Smooth muscle cell (in vitro differentiated cells): ENCODE results near the gene ARL15. TPM values are rescaled to one million over a fixed set of nuclear protein-coding genes. Genes with fewer than 3 reads are reported as not detected.

ENCODE experiments used
- DNase-seq: peaks from one replicate; lab custom pipeline; 2025; ENCODE audit not compliant: unreplicated experiment; lab: John Stamatoyannopoulos, UW
- H2AFZ ChIP-seq: fragments of 200-600 bp; sonication (generic); 2 replicates; pipeline ENCODE4 v1.6.0; 2016; ENCODE audit warnings: antibody characterized with exemption, low read depth, mild to moderate bottlenecking
- H3F3A ChIP-seq: fragments of 200-600 bp; sonication (generic); 2 replicates; pipeline ENCODE4 v1.6.0; 2017; ENCODE audit warnings: antibody characterized with exemption, low read depth
- H3K27ac ChIP-seq: fragments of 200-600 bp; sonication (generic); 2 replicates; pipeline ENCODE4 v1.5.1; 2016; ENCODE audit warnings: low read depth, mild to moderate bottlenecking
- H3K27me3 ChIP-seq: fragments of 200-600 bp; sonication (generic); 2 replicates; pipeline ENCODE4 v1.6.1; 2016; ENCODE audit warnings: low read depth, mild to moderate bottlenecking
- H3K36me3 ChIP-seq: fragments of 200-600 bp; sonication (generic); 2 replicates; pipeline ENCODE4 v1.5.1; 2016; ENCODE audit warnings: low read depth
- H3K4me1 ChIP-seq: fragments of 200-600 bp; sonication (generic); 2 replicates; pipeline ENCODE4 v1.5.1; 2016; ENCODE audit warnings: low read depth
- H3K4me2 ChIP-seq: fragments of 200-600 bp; sonication (generic); 2 replicates; pipeline ENCODE4 v1.6.0; 2016; ENCODE audit warnings: mild to moderate bottlenecking
- H3K4me3 ChIP-seq: fragments of 200-600 bp; sonication (generic); 2 replicates; pipeline ENCODE4 v1.5.1; 2016; ENCODE audit warnings: mild to moderate bottlenecking
- H3K79me2 ChIP-seq: fragments of 200-600 bp; sonication (generic); 2 replicates; pipeline ENCODE4 v1.6.0; 2016; ENCODE audit warnings: low read depth, mild to moderate bottlenecking
- H3K9ac ChIP-seq: fragments of 200-600 bp; sonication (generic); 2 replicates; pipeline ENCODE4 v1.6.0; 2016; ENCODE audit warnings: low read depth
- H3K9me3 ChIP-seq: fragments of 200-600 bp; sonication (generic); replicated peaks from 2 replicates; pipeline ENCODE4 v1.5.1; 2016; ENCODE audit warnings: low read depth
- H4K20me1 ChIP-seq: fragments of 200-600 bp; sonication (generic); 2 replicates; pipeline ENCODE4 v1.6.0; 2016; ENCODE audit warnings: low read depth
- WGBS: methylation state at CpG from one replicate; pipeline ENCODE4 v1.1.7; 2016; ENCODE audit warnings: low lambda C conversion rate; 5-methylcytosine and 5-hydroxymethylcytosine counted together
- polyA plus RNA-seq: library from polyadenylated mRNA; unstranded; fragments of >200 nt; fragmentation: Nextera tagmentation; extraction: Ambion mirVana; gene quantifications from 2 replicates; pipeline ENCODE4 v1.2.1, GENCODE V29; 2016
- total RNA-seq: library from RNA; depleted of rRNA; stranded (reverse); fragments of >200 nt; gene quantifications from 2 replicates; pipeline ENCODE4 v1.2.3, GENCODE V29; 2014
- TF ChIP-seq, protein P1 (sequence below): fragments of 200-600 bp; sonication (generic); IDR thresholded peaks from 2 replicates; pipeline ENCODE4 v1.5.1; 2017; ENCODE audit warnings: borderline replicate concordance, mild to moderate bottlenecking, antibody characterized with exemption; ENCODE audit not compliant: insufficient read depth, poor library complexity, severe bottlenecking

Gene ARL15
- total and polyA plus RNA-seq, 2 experiments from 2014 or later, result 9.8 to 51.1 TPM

DNA sequence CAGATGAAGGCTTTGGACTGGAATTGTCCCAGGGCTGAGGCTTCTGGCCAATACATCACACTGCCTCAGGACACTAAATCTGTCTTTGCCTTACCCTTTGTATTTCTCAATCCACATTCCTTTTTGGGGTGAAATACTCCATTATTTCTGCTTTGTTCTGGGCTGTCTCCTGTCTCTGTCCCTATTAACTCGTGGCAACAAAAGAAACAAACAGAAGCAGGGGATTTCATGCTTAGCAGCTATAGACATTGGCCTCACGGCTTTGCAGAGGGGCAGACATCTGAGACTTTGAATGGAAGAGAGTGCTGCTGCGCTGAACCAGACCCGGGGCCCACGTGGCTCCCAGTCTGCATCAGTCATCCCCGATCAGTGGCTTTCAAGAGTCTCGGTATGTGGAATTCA lies 129.7 kb downstream of the ARL15 start:
- no peaks in the 10 kb centered on the region for H3K27me3 ChIP-seq
- peaks cover 4% of the 10 kb centered on the region for H3K79me2 ChIP-seq
- H3K27ac ChIP-seq, result no peak overlapping the region
- peaks cover 33% of the 10 kb centered on the region for H3K4me1 ChIP-seq
- H3K4me3 ChIP-seq, result no peak overlapping the region
- no peaks in the 10 kb centered on the region for H3K36me3 ChIP-seq
- 13% methylated on average over 7 of the region's 7 CpGs for WGBS
- H2AFZ ChIP-seq, result no peak overlapping the region
- H4K20me1 ChIP-seq, result peaks cover 44% of the 10 kb centered on the region
- TF ChIP-seq, protein P1, sequence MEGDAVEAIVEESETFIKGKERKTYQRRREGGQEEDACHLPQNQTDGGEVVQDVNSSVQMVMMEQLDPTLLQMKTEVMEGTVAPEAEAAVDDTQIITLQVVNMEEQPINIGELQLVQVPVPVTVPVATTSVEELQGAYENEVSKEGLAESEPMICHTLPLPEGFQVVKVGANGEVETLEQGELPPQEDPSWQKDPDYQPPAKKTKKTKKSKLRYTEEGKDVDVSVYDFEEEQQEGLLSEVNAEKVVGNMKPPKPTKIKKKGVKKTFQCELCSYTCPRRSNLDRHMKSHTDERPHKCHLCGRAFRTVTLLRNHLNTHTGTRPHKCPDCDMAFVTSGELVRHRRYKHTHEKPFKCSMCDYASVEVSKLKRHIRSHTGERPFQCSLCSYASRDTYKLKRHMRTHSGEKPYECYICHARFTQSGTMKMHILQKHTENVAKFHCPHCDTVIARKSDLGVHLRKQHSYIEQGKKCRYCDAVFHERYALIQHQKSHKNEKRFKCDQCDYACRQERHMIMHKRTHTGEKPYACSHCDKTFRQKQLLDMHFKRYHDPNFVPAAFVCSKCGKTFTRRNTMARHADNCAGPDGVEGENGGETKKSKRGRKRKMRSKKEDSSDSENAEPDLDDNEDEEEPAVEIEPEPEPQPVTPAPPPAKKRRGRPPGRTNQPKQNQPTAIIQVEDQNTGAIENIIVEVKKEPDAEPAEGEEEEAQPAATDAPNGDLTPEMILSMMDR, result no peak
- no peak for DNase-seq
- no peaks in the 10 kb centered on the region for H3K9me3 ChIP-seq
- H3K9ac ChIP-seq, result no peak overlapping the region
- no peaks in the 10 kb centered on the region for H3F3A ChIP-seq
- peak overlapping the region; percentile 66 for H3K4me2 ChIP-seq

DNA sequence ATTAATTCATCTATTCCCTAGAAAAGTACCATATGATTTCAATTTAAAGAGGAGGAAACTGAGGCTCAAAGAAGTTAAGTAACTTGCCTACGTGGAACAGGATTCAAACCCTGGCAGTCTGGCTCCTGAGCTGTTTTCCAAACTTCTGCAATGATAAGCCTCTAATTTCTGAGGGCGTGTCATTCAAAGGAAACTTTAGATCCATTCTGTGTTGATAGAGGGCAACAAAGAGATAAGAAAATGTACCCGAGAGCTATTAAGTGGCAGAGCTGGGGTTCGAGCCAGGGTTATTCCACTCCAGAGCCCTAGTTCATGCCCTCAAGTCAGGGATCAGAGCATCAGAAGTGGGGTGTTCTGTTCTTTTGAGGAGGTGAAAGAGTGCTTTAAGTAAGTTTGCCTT lies 131.4 kb downstream of the ARL15 start:
- Histone ChIP-seq H3K4me1 (peaks cover 33% of the 10 kb centered on the region), H3K9ac (no peak overlapping the region), H3K36me3 (no peaks in the 10 kb centered on the region), H3K4me2 (no peak overlapping the region), H3F3A (no peaks in the 10 kb centered on the region), H3K27me3 (no peaks in the 10 kb centered on the region), H3K79me2 (no peaks in the 10 kb centered on the region), H3K9me3 (no peaks in the 10 kb centered on the region), H4K20me1 (peaks cover 44% of the 10 kb centered on the region), H2AFZ (no peak overlapping the region), H3K27ac (no peak overlapping the region), H3K4me3 (no peak overlapping the region)
- WGBS, result 66% methylated on average over 4 of the region's 4 CpGs
- TF ChIP-seq, protein P1, result no peak
- DNase-seq, result no peak

DNA sequence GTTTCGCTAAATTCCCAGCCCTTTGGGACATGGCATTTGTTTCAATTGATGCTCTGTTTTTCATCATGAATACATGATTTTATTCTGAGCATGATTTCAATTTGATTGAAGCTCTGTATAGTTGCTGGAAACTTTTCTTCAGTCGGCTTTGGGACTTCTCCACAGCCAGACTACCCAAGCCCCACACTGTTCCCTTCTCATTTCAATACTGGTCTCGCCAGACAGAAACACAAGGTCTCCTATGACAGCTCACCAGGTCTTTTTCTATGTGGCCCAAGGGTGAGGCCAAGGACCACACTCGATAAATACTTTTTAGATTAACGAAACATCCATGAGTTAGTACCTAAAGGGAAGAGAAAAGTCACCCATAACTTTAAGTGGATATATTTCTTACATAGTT lies 132.2 kb downstream of the ARL15 start:
- H3K9ac ChIP-seq, result no peak overlapping the region
- H3K79me2 ChIP-seq, result no peaks in the 10 kb centered on the region
- H3K27me3 ChIP-seq, result no peaks in the 10 kb centered on the region
- peaks cover 50% of the 10 kb centered on the region for H4K20me1 ChIP-seq
- no peaks in the 10 kb centered on the region for H3K36me3 ChIP-seq
- no peak for DNase-seq
- TF ChIP-seq, protein P1, result no peak
- no peaks in the 10 kb centered on the region for H3F3A ChIP-seq
- no peak overlapping the region for H3K27ac ChIP-seq
- no peak overlapping the region for H3K4me2 ChIP-seq
- WGBS, result 96% methylated on average over 5 of the region's 5 CpGs
- H2AFZ ChIP-seq, result no peak overlapping the region
- peaks cover 33% of the 10 kb centered on the region for H3K4me1 ChIP-seq
- H3K4me3 ChIP-seq, result no peak overlapping the region
- no peaks in the 10 kb centered on the region for H3K9me3 ChIP-seq

DNA sequence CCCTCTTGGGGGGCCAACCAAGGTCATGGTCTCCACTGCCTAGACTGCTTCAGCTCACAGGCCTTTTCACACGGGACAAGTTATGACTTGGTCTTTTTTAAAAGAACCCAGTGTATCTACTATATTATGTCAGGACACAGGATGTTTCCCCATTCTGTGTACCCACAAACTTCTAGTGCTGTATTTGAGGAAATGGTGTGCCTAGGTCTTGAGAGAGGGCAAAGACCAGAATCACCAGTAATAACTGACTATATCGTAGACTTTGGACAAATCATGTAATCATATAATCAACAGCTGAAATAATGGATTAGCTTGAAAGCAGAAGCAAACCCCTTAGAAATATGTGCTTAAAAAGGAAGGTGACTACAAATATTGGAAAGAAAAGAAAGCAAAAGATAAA lies 133.3 kb downstream of the ARL15 start:
- peaks cover 33% of the 10 kb centered on the region for H3K4me1 ChIP-seq
- no peaks in the 10 kb centered on the region for H3K27me3 ChIP-seq
- H3K79me2 ChIP-seq, result no peaks in the 10 kb centered on the region
- H3K9ac ChIP-seq, result no peak overlapping the region
- no peaks in the 10 kb centered on the region for H3F3A ChIP-seq
- no peak overlapping the region for H2AFZ ChIP-seq
- H3K36me3 ChIP-seq, result no peaks in the 10 kb centered on the region
- H4K20me1 ChIP-seq, result peaks cover 61% of the 10 kb centered on the region
- H3K4me3 ChIP-seq, result no peak overlapping the region
- no peak overlapping the region for H3K27ac ChIP-seq
- H3K4me2 ChIP-seq, result no peak overlapping the region
- WGBS, result 96% methylated on average over 2 of the region's 2 CpGs
- no peaks in the 10 kb centered on the region for H3K9me3 ChIP-seq
- TF ChIP-seq, protein P1, result no peak
- DNase-seq, result no peak
